Fibroblast of lung (primary cell): Measurements from ENCODE around the gene FNDC3A. TPM values are rescaled to one million over a fixed set of nuclear protein-coding genes. Genes with fewer than 3 reads are reported as not detected.
"Not testable (repeated sequence)": the region's sequence is repeated elsewhere in the genome, so short reads cannot be mapped to it uniquely, and the experiment has no call there.

ENCODE experiments used
- DNase-seq, 2 donors: peaks; one replicate each; pipeline versions ENCODE4 v3.0.0 to v3.0.0-alpha.2; 2010; ENCODE audit warnings: low read depth in 2 of 2
- H2AFZ ChIP-seq: 2 replicates; pipeline ENCODE4 v1.5.1; 2012; ENCODE audit warnings: low read length, control low read depth, inconsistent platforms
- H3K27ac ChIP-seq: 2 replicates; pipeline ENCODE4 v1.5.1; 2011; ENCODE audit warnings: low read length, control low read depth; ENCODE audit not compliant: insufficient read depth
- H3K27me3 ChIP-seq: 2 replicates; pipeline ENCODE4 v1.5.1; 2011; ENCODE audit warnings: mild to moderate bottlenecking, low read length; ENCODE audit not compliant: control insufficient read depth, insufficient read depth
- H3K36me3 ChIP-seq: 2 replicates; pipeline ENCODE4 v1.5.1; 2011; ENCODE audit warnings: low read length; ENCODE audit not compliant: control insufficient read depth, insufficient read depth
- H3K4me1 ChIP-seq: 2 replicates; pipeline ENCODE4 v1.5.1; 2011; ENCODE audit warnings: low read length; ENCODE audit not compliant: control insufficient read depth, insufficient read depth; ENCODE audit errors: extremely low read depth
- H3K4me2 ChIP-seq: 2 replicates; pipeline ENCODE4 v1.5.1; 2011; ENCODE audit warnings: low read length, control low read depth; ENCODE audit not compliant: insufficient read depth; ENCODE audit errors: extremely low read depth
- H3K4me3 ChIP-seq, 4 experiments: fragments of 200-600 bp in 1 of 4; sonication (generic) in 1 of 4; replicated peaks in 1 of 4; 2 replicates each; pipeline ENCODE4 v1.5.1; 2011 to 2016; ENCODE audit warnings: low read length in 4 of 4, low read depth in 3 of 4, mild to moderate bottlenecking in 3 of 4, control low read depth in 2 of 4, inconsistent platforms in 1 of 4, mixed read lengths in 1 of 4; ENCODE audit not compliant: insufficient read depth in 1 of 4; ENCODE audit errors: control extremely low read depth in 1 of 4
- H3K79me2 ChIP-seq: 2 replicates; pipeline ENCODE4 v1.5.1; 2012; ENCODE audit warnings: mild to moderate bottlenecking, low read length, inconsistent platforms; ENCODE audit not compliant: control insufficient read depth, insufficient read depth
- H3K9ac ChIP-seq: 2 replicates; pipeline ENCODE4 v1.5.1; 2011; ENCODE audit warnings: mild to moderate bottlenecking, low read length, control low read depth; ENCODE audit not compliant: insufficient read depth
- H3K9me3 ChIP-seq: 2 replicates; pipeline ENCODE4 v1.5.1; 2012; ENCODE audit warnings: low read depth, low read length; ENCODE audit not compliant: control insufficient read depth, insufficient read depth
- H4K20me1 ChIP-seq: 2 replicates; pipeline ENCODE4 v1.5.1; 2011; ENCODE audit warnings: low read length; ENCODE audit not compliant: control insufficient read depth, insufficient read depth; ENCODE audit errors: extremely low read depth
- CTCF ChIP-seq, 2 donors: IDR thresholded peaks in 1 of 2; conservative IDR thresholded peaks in 1 of 2; 1 replicate in 1 of 2; 2 replicates in 1 of 2; pipeline ENCODE4 v1.5.1; 2011 to 2012; ENCODE audit warnings: low read length in 2 of 2, control low read depth in 1 of 2, inconsistent platforms in 1 of 2, low read depth in 1 of 2, mild to moderate bottlenecking in 1 of 2
- EZH2 ChIP-seq: IDR thresholded peaks from 2 replicates; pipeline ENCODE4 v1.5.1; 2012; ENCODE audit warnings: low read length, control low read depth, mild to moderate bottlenecking; ENCODE audit errors: missing control alignments
- polyA plus RNA-seq, 2 donors: library from polyadenylated mRNA; depleted of rRNA in 1 of 2; stranded (reverse) in 1 of 2; unstranded in 1 of 2; fragments of >200 nt; gene quantifications; 2 replicates each; pipeline ENCODE4 v1.2.1, GENCODE V29; 2011 to 2012; ENCODE audit warnings: missing spikeins in 1 of 2
- total RNA-seq: library from RNA; depleted of rRNA; stranded (reverse); fragments of >200 nt; gene quantifications from 2 replicates; pipeline ENCODE4 v1.2.1, GENCODE V29; 2014

The FNDC3A gene
- total and polyA plus RNA-seq, 2 donors (not counting 1 experiment from before 2014, with no cell fraction given) = 44.7 to 79.4 TPM

DNA sequence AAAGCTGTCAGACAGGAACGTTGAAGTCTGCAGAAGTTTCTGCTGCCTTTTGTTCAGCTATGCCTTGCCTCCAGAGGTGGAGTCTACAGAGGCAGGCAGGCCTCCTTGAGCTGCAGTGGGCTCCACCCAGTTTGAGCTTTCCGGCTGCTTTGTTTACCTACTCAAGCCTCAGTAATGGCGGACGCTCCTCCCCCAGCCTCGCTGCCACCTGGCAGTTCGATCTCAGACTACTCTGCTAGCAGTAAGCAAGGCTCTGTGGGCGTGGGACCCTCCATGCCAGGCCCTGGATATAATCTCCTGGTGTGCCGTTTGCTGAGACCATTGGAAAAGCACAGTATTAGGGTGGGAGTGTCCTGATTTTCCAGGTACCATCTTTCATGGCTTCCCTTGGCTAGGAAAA is 187.4 kb downstream of the FNDC3A start:
- H3K4me1 ChIP-seq, H3K4me3 ChIP-seq, H3K27ac ChIP-seq, H4K20me1 ChIP-seq, H3K27me3 ChIP-seq, DNase-seq, H3K4me2 ChIP-seq, H3K9ac ChIP-seq, H3K79me2 ChIP-seq, H3K36me3 ChIP-seq, H2AFZ ChIP-seq, H3K9me3 ChIP-seq: not testable (repeated sequence)

GRCh38 chr13:49164712-49165111 is 189.0 kb downstream of the FNDC3A start:
- H3K27me3 ChIP-seq = no peaks in the 10 kb centered on the region
- no peaks in the 10 kb centered on the region for H3K4me1 ChIP-seq
- H3K9me3 ChIP-seq = no peaks in the 10 kb centered on the region
- H3K9ac ChIP-seq = no peak overlapping the region
- H3K36me3 ChIP-seq = no peaks in the 10 kb centered on the region
- no peak overlapping the region for H3K4me2 ChIP-seq
- DNase-seq = no peak
- peaks cover 2% of the 10 kb centered on the region for H3K79me2 ChIP-seq
- TF ChIP-seq CTCF (conservative IDR thresholded peaks at IDR 0.05 in 1 of 2, IDR thresholded peaks at IDR 0.05 in 1 of 2; ENCODE audit: low read depth in 1 of 2, low read length in 2 of 2) = no peak
- TF ChIP-seq EZH2 = no peak
- H3K4me3 ChIP-seq = no peak overlapping the region
- no peaks in the 10 kb centered on the region for H4K20me1 ChIP-seq
- no peak overlapping the region for H2AFZ ChIP-seq
- no peak overlapping the region for H3K27ac ChIP-seq

DNA sequence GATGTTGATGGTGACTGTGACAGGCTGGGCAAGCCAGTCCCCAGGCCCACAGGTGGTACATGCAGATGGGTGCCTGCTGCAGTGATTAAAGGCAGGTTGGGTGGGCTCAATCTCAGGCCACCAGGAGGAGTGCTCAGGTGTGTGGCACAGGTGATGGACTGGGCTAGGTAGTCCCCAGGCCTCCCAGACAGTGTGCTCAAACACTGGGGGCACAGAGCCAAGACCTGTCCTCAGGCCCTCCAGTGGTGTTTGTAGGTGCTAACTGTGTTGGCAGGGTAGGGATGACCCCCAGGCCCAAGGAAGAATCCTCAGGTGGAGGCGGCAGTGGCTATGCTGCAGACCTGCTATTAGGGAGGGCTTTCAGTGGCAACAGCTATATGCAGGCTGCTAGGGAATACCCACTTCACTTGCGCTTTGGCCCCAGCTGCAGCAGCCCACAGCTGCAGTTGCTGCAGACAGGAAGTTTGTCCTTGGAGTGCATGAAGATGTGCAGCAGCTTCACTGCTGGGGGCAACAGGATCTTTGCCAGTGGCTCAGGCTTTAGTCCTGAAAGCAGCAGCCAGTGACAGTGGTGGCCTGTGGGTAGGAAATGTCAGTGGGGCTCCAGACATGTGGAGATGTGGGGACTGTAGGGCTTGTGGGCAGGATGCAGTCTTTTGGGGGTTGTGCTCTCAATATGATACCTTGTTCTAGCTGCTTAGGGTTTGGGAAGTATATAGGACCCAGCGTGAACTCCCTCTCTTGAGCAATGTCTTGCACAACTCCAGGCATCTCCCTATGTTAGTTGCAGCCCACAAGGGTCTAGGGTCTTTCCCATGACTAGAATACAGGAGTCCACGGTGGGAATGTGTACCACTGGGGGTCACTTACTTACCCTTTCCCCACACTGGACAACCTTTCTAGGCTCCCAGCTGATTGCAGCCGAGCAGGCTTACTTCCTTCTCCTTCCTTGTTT is 190.4 kb downstream of the FNDC3A start:
- DNase-seq = peak in 1 of 2 donors; percentile 46
- Histone ChIP-seq H3K27me3 (no peaks in the 10 kb centered on the region), H3K9me3 (no peaks in the 10 kb centered on the region), H4K20me1 (no peaks in the 10 kb centered on the region), H3K4me2 (no peak overlapping the region), H3K79me2 (peaks cover 2% of the 10 kb centered on the region), H3K27ac (no peak overlapping the region), H3K4me3 (no peak overlapping the region), H3K36me3 (peaks cover 2% of the 10 kb centered on the region), H3K9ac (no peak overlapping the region), H3K4me1 (no peaks in the 10 kb centered on the region), H2AFZ (no peak overlapping the region)
- no peak for TF ChIP-seq CTCF (conservative IDR thresholded peaks at IDR 0.05 in 1 of 2, IDR thresholded peaks at IDR 0.05 in 1 of 2; ENCODE audit: low read depth in 1 of 2, low read length in 2 of 2)
- no peak for TF ChIP-seq EZH2
